A549 treated with AZD9567 at 1 μM for 4 hours (cell line): Measurements from ENCODE around the gene CCDC136. TPM values are rescaled to one million over a fixed set of nuclear protein-coding genes. Genes with fewer than 3 reads are reported as not detected.

ENCODE experiments used
- total RNA-seq: library from RNA; stranded (reverse); fragments of 200-300 nt; extraction: Qiagen RNA extraction; gene quantifications from 5 replicates; pipeline ENCODE4 v1.2.3, GENCODE V29; 2022; ENCODE audit not compliant: insufficient read depth

CCDC136 gene
- total RNA-seq = 1.8 to 2.3 TPM (median 2.1 TPM) in 4 of 5 replicates, not detected in the other

GRCh38 chr7:128791121-128791971 is at the start of gene CCDC136:
Gene CCDC136, plus strand, starts transcription at chr7:128791968. Its CDS starts 444 bp downstream, at chr7:128792412.

GRCh38 chr7:128775744-128776474 is 15.9 kb upstream of the CCDC136 start, which contains the start of gene OPN1SW:
Gene OPN1SW, minus strand, starts transcription at chr7:128775794. Its CDS starts 13 bp downstream, at chr7:128775781.

GRCh38 chr7:128830231-128831177 is 38.7 kb downstream of the CCDC136 start, which contains the start of gene FLNC:
Gene FLNC, plus strand, starts transcription at chr7:128830406. Its CDS starts 232 bp downstream, at chr7:128830638.

GRCh38 chr7:128862571-128863432 is 71.0 kb downstream of the CCDC136 start, which contains the start of gene ATP6V1F:
Gene ATP6V1F, plus strand, starts transcription at chr7:128862856. Its CDS starts 49 bp downstream, at chr7:128862905.

Other genes starting within 250 kb of the CCDC136 start
- gene GARIN1A, start 119.7 kb upstream of the CCDC136 start, total RNA-seq = 0.65 to 0.85 TPM (median 0.67 TPM) in 4 of 5 replicates, not detected in the other
- 127 to 176 TPM (median 149 TPM) in 5 replicates for gene CALU, start 52.6 kb upstream of the CCDC136 start, total RNA-seq
- gene OPN1SW, start 16.2 kb upstream of the CCDC136 start, total RNA-seq = not detected in 5 replicates
- 2.8 to 5.4 TPM (median 3.3 TPM) in 5 replicates for gene FLNC, start 38.4 kb downstream of the CCDC136 start, total RNA-seq
- gene ATP6V1F, start 70.9 kb downstream of the CCDC136 start, total RNA-seq = 192 to 261 TPM (median 244 TPM) in 5 replicates
- 0.11 to 0.17 TPM (median 0.14 TPM) in 4 of 5 replicates, not detected in the other for gene KCP, start 118.7 kb downstream of the CCDC136 start, total RNA-seq
- gene IRF5, start 146.0 kb downstream of the CCDC136 start, total RNA-seq = 10.6 to 16.3 TPM (median 13.9 TPM) in 5 replicates